ENCODE data around the gene TMEM129.

TMEM129 gene

GRCh38 chr4:1721003-1721665 is at the start of gene TMEM129, which contains the start of gene TACC3:
Gene TMEM129, minus strand, starts transcription at chr4:1721323. Its CDS starts 486 bp downstream, at chr4:1720837.
Gene TACC3, plus strand, starts transcription at chr4:1721521. Its CDS starts 1,901 bp downstream, at chr4:1723422.
- Histone ChIP-seq H3K4me1 (ENCODE audit: control insufficient read depth, insufficient read depth, low read length) (peaks cover 22% of the 10 kb centered on the region), H3K27me3 (replicated peaks; ENCODE audit: control insufficient read depth, insufficient read depth, low read length) (no peaks in the 10 kb centered on the region), H3K9ac (ENCODE audit: low read length) (peak within 1 kb of the TSS; percentile 95), H3K9me3 (ENCODE audit: control insufficient read depth, low read length) (no peaks in the 10 kb centered on the region), H3K4me3 (ENCODE audit: low read length) (peak within 1 kb of the TSS; percentile 95), H3K36me3 (ENCODE audit: control insufficient read depth, insufficient read depth, low read length, severe bottlenecking) (peaks cover 15% of the 10 kb centered on the region)
- DNase-seq (ENCODE audit: low read depth) = peak; percentile 97

- no peaks in the 10 kb centered on the region for H3K4me1 ChIP-seq (ENCODE audit: control insufficient read depth, insufficient read depth, low read length)
- H3K27me3 ChIP-seq (replicated peaks; ENCODE audit: control insufficient read depth, insufficient read depth, low read length) = peaks cover 22% of the 10 kb centered on the region
- no peaks in the 10 kb centered on the region for H3K9me3 ChIP-seq (ENCODE audit: control insufficient read depth, low read length)
- H3K36me3 ChIP-seq (ENCODE audit: control insufficient read depth, insufficient read depth, low read length, severe bottlenecking) = no peaks in the 10 kb centered on the region
- no peak overlapping the region for H3K4me3 ChIP-seq (ENCODE audit: low read length)
- no peak overlapping the region for H3K9ac ChIP-seq (ENCODE audit: low read length)
- DNase-seq (ENCODE audit: low read depth) = no peak
Observed at GRCh38 chr4:1770791-1771231, 49.7 kb upstream of the TMEM129 start.

DNA sequence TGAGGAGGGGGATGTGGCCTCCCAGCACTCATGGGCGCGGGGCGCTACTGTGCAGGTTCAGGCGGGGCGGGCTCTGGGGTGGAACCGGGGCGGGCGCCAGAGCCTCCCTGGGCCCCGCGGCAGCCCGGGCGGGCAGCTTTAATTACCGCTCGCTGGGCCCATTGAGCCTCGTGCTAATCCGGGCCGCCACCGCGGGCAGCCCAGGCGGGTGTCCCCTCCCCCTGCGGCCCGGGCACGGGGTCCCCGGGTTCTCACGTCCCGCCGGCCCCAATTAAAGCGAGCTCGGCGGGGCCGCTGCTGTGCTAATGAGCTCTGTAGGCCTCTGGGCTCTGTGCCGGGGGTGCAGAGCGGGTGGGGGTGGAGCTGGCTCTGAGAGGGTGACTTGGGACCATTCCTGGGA is 49.1 kb upstream of the TMEM129 start:
- H3K4me3 ChIP-seq (ENCODE audit: low read length) = no peak overlapping the region
- H3K4me1 ChIP-seq (ENCODE audit: control insufficient read depth, insufficient read depth, low read length) = no peaks in the 10 kb centered on the region

DNA sequence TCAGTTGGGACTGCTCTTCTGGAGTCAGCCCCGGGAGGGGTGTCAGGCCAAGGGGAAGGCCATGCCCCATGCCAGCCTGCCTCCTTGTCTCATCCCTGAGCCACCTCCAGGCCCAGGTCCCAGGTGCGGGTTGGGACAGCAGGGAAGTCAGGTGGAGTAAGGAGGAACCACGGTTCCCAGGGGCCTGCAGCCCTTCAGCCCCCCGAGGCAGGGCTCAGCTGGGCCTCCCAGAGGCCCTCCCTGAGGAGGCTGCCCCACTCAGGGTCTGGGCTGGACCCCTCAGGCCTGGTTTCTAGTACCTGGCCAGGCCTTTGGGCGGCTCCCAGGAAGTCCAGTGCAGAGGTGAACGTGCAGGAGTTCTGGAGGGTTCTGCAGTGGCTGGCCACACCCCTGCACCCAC is 48.6 kb upstream of the TMEM129 start:
- H3K27me3 ChIP-seq (replicated peaks; ENCODE audit: control insufficient read depth, insufficient read depth, low read length) = peaks cover 26% of the 10 kb centered on the region
- H3K4me1 ChIP-seq (ENCODE audit: control insufficient read depth, insufficient read depth, low read length) = no peaks in the 10 kb centered on the region
- H3K9me3 ChIP-seq (ENCODE audit: control insufficient read depth, low read length) = no peaks in the 10 kb centered on the region
- no peak overlapping the region for H3K4me3 ChIP-seq (ENCODE audit: low read length)
- DNase-seq (ENCODE audit: low read depth) = no peak
- no peak overlapping the region for H3K9ac ChIP-seq (ENCODE audit: low read length)
- H3K36me3 ChIP-seq (ENCODE audit: control insufficient read depth, insufficient read depth, low read length, severe bottlenecking) = no peaks in the 10 kb centered on the region

More for the DNA sequence above, 49.1 kb upstream of the TMEM129 start:
- peaks cover 25% of the 10 kb centered on the region for H3K27me3 ChIP-seq (replicated peaks; ENCODE audit: control insufficient read depth, insufficient read depth, low read length)
- no peak for DNase-seq (ENCODE audit: low read depth)
- H3K9me3 ChIP-seq (ENCODE audit: control insufficient read depth, low read length) = no peaks in the 10 kb centered on the region
- H3K9ac ChIP-seq (ENCODE audit: low read length) = no peak overlapping the region
- no peaks in the 10 kb centered on the region for H3K36me3 ChIP-seq (ENCODE audit: control insufficient read depth, insufficient read depth, low read length, severe bottlenecking)

DNA sequence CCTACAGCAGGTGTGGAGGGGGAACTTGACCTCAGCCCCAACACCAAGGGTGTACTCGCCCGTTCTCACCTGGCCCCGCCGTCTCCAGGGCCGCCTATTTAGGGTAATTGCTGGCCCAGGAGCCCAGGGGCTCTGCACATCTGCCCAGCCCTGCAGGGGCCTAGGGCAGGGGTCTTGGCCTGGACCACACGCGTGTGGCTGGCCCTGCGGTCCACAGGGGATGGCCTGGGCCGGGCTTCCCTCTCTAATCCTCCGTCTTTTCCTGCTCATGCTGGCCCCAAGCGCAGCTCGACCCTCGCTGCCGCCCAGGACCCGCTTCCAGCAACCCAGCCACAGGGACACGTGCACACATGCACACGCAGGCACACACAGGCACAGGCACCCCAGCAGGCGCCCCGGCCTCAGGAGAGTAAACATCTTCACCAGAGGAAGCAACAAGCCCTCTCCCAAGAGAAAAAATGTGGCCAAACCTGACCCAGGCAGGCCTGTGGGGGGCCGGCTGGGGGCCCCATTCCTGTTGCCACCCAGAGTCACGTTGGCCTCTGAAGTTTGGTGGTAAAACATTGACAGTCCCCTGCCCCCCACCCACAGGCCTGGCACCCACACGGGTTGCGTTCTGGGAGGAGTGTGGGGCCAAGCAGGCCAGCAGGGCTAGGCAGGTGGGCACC is 47.4 kb upstream of the TMEM129 start:
- no peaks in the 10 kb centered on the region for H3K36me3 ChIP-seq (ENCODE audit: control insufficient read depth, insufficient read depth, low read length, severe bottlenecking)
- peaks cover 26% of the 10 kb centered on the region for H3K27me3 ChIP-seq (replicated peaks; ENCODE audit: control insufficient read depth, insufficient read depth, low read length)
- peaks cover 3% of the 10 kb centered on the region for H3K4me1 ChIP-seq (ENCODE audit: control insufficient read depth, insufficient read depth, low read length)
- H3K9ac ChIP-seq (ENCODE audit: low read length) = no peak overlapping the region
- H3K4me3 ChIP-seq (ENCODE audit: low read length) = no peak overlapping the region
- no peak for DNase-seq (ENCODE audit: low read depth)
- H3K9me3 ChIP-seq (ENCODE audit: control insufficient read depth, low read length) = no peaks in the 10 kb centered on the region

DNA sequence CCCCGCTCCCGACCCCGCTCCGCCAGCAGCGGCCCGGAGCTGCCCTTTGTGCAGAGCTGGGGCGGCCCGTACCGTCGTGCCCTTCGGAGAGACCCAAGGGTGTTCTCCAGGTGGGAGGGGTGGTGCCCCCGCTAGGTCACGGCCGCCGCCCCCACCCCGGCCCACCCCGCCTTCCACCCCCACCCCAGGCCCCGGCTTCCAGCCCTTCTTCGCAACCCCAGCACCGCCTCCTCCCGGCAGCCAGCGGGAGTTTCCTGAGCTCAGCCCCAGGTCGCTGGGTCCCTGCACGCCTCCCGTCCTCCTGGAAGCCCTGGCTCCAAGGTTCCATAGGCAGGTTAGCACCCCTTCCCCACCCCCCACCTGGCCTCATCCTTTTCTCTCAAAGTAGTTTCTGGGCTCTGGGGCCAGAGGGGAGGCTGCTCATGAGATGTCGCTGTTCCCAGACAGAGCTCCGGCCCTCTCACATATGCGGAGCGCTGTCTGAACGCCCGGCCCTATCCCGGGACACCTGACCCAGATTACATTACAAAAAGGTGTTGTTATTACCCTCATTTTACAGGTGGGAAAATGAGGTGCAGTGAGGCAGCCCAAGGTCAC is 46.7 kb upstream of the TMEM129 start:
- Histone ChIP-seq H3K9ac (ENCODE audit: low read length) (no peak overlapping the region), H3K36me3 (ENCODE audit: control insufficient read depth, insufficient read depth, low read length, severe bottlenecking) (no peaks in the 10 kb centered on the region), H3K27me3 (replicated peaks; ENCODE audit: control insufficient read depth, insufficient read depth, low read length) (peaks cover 26% of the 10 kb centered on the region), H3K9me3 (ENCODE audit: control insufficient read depth, low read length) (no peaks in the 10 kb centered on the region), H3K4me3 (ENCODE audit: low read length) (no peak overlapping the region), H3K4me1 (ENCODE audit: control insufficient read depth, insufficient read depth, low read length) (peaks cover 3% of the 10 kb centered on the region)
- peak; percentile 57 for DNase-seq (ENCODE audit: low read depth)

DNA sequence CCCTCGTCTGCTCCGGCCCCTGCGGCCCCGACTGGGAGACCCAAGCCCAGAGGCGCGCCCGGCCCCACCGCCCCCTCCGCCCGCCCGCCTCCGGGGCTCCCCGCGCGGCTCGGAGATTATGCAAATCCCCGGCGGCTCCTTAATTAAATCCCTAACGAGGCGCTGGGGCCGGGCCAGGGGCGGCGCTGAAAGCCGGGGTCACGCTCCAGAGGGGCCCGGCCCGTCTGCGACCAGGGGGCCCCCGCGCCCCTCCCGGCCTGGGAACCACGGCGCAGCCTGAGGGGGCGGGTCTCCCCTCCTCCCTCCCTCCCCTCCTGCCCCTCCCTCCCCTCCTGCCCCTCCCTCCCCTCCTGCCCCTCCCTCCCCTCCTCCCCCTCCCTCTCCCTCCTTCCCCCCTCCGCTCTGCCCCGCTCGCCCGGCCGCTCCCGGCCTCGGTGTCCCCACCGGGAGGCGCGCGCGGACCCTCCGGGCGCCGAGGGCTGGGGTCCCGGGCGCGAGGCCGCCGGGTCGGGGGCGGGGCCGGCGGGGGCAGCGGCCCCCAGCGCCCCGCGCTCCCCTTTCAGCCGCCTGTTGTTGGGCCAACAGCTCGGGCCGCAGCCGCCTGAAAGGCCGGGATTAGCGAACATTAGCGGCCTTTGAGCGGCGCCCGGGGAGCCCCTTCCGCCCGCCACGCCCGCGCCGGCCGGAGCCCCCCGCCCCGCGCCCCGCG is 46.1 kb upstream of the TMEM129 start:
- peaks cover 3% of the 10 kb centered on the region for H3K4me1 ChIP-seq (ENCODE audit: control insufficient read depth, insufficient read depth, low read length)
- peak; percentile 48 for DNase-seq (ENCODE audit: low read depth)

GRCh38 chr4:1766106-1767060 is 45.3 kb upstream of the TMEM129 start:
- Histone ChIP-seq H3K36me3 (ENCODE audit: control insufficient read depth, insufficient read depth, low read length, severe bottlenecking) (no peaks in the 10 kb centered on the region), H3K9ac (ENCODE audit: low read length) (no peak overlapping the region), H3K4me1 (ENCODE audit: control insufficient read depth, insufficient read depth, low read length) (peaks cover 3% of the 10 kb centered on the region), H3K27me3 (replicated peaks; ENCODE audit: control insufficient read depth, insufficient read depth, low read length) (peaks cover 31% of the 10 kb centered on the region), H3K9me3 (ENCODE audit: control insufficient read depth, low read length) (no peaks in the 10 kb centered on the region), H3K4me3 (ENCODE audit: low read length) (no peak overlapping the region)
- DNase-seq (ENCODE audit: low read depth) = no peak

More for the DNA sequence above, 46.1 kb upstream of the TMEM129 start:
- H3K36me3 ChIP-seq (ENCODE audit: control insufficient read depth, insufficient read depth, low read length, severe bottlenecking) = no peaks in the 10 kb centered on the region
- H3K4me3 ChIP-seq (ENCODE audit: low read length) = no peak overlapping the region
- H3K27me3 ChIP-seq (replicated peaks; ENCODE audit: control insufficient read depth, insufficient read depth, low read length) = peaks cover 31% of the 10 kb centered on the region
- H3K9me3 ChIP-seq (ENCODE audit: control insufficient read depth, low read length) = no peaks in the 10 kb centered on the region
- H3K9ac ChIP-seq (ENCODE audit: low read length) = no peak overlapping the region

- H3K9me3 ChIP-seq (ENCODE audit: control insufficient read depth, low read length) = no peaks in the 10 kb centered on the region
- H3K36me3 ChIP-seq (ENCODE audit: control insufficient read depth, insufficient read depth, low read length, severe bottlenecking) = no peaks in the 10 kb centered on the region
- H3K4me3 ChIP-seq (ENCODE audit: low read length) = no peak overlapping the region
- peaks cover 3% of the 10 kb centered on the region for H3K4me1 ChIP-seq (ENCODE audit: control insufficient read depth, insufficient read depth, low read length)
- no peak for DNase-seq (ENCODE audit: low read depth)
- H3K9ac ChIP-seq (ENCODE audit: low read length) = no peak overlapping the region
- peaks cover 24% of the 10 kb centered on the region for H3K27me3 ChIP-seq (replicated peaks; ENCODE audit: control insufficient read depth, insufficient read depth, low read length)
Observed at GRCh38 chr4:1765409-1766072, 44.4 kb upstream of the TMEM129 start.

DNA sequence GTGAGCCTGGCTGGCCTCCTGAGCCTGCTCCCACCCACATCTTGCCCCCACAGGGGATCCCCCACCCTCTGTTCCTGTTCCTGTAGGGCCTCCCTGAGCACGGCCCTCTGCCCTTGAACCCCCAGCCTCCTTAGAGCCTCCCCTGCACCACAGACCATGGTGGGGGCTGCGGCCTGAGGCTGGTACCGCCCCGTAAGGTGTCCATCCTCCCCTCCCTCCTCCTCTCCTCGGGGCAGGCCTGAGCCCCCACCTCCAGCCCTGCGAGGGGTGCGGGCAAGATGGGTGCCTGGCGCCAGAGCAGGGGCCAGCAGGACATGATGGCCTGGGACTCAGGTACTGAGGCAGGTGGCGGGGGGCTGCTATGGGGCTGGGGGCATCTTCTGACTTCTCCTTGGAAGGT is 43.5 kb upstream of the TMEM129 start:
- Histone ChIP-seq H3K27me3 (replicated peaks; ENCODE audit: control insufficient read depth, insufficient read depth, low read length) (peaks cover 26% of the 10 kb centered on the region), H3K4me1 (ENCODE audit: control insufficient read depth, insufficient read depth, low read length) (peaks cover 3% of the 10 kb centered on the region)

More for the DNA sequence above, 43.5 kb upstream of the TMEM129 start:
- Histone ChIP-seq H3K4me3 (ENCODE audit: low read length) (no peak overlapping the region), H3K9ac (ENCODE audit: low read length) (no peak overlapping the region), H3K36me3 (ENCODE audit: control insufficient read depth, insufficient read depth, low read length, severe bottlenecking) (no peaks in the 10 kb centered on the region), H3K9me3 (ENCODE audit: control insufficient read depth, low read length) (no peaks in the 10 kb centered on the region)
- DNase-seq (ENCODE audit: low read depth) = no peak

All from adipocyte (in vitro differentiated cells).